ENCODE measurements around the gene SORBS1. TPM values are rescaled to one million over a fixed set of nuclear protein-coding genes. Genes with fewer than 3 reads are reported as not detected.

Gene SORBS1
- total and polyA plus RNA-seq, 2 experiments from 2014 or later: 17.0 to 40.2 TPM

- no peaks in the 10 kb centered on the region for H3K9me2 ChIP-seq (replicated peaks; ENCODE audit: insufficient read depth)
- TF ChIP-seq CTCF (IDR thresholded peaks at IDR 0.05; ENCODE audit: poor library complexity) (no peak), EZH2phosphoT487 (IDR thresholded peaks at IDR 0.05; ENCODE audit: low read depth, severe bottlenecking, unreplicated experiment) (no peak), EZH2 (IDR thresholded peaks at IDR 0.05; ENCODE audit: borderline replicate concordance) (no peak)
- no peaks in the 10 kb centered on the region for H3K79me2 ChIP-seq
- no peak overlapping the region for H3K4me3 ChIP-seq
- H3K4me2 ChIP-seq: no peak overlapping the region
- no peak overlapping the region for H3K27ac ChIP-seq
- no peaks in the 10 kb centered on the region for H4K20me1 ChIP-seq (ENCODE audit: insufficient read depth, poor library complexity, severe bottlenecking)
- 91% methylated on average over 3 of the region's 3 CpGs for WGBS (ENCODE audit: low lambda C conversion rate, missing lambda C conversion rate)
- H3K9me3 ChIP-seq (ENCODE audit: low read depth): no peaks in the 10 kb centered on the region
- H3K4me1 ChIP-seq (ENCODE audit: insufficient read depth): peaks cover 4% of the 10 kb centered on the region
- no peak for DNase-seq (ENCODE audit: low spot score)
- H3K36me3 ChIP-seq (replicated peaks; ENCODE audit: insufficient read depth, low read depth): no peaks in the 10 kb centered on the region
- H3K27me3 ChIP-seq: no peaks in the 10 kb centered on the region
- H2AFZ ChIP-seq: no peak overlapping the region
Observed at GRCh38 chr10:95421782-95422181, 139.4 kb downstream of the SORBS1 start.

- H3K27ac ChIP-seq: no peak overlapping the region
- TF ChIP-seq EZH2phosphoT487 (IDR thresholded peaks at IDR 0.05; ENCODE audit: low read depth, severe bottlenecking, unreplicated experiment) (no peak), CTCF (IDR thresholded peaks at IDR 0.05; ENCODE audit: poor library complexity) (no peak), EZH2 (IDR thresholded peaks at IDR 0.05; ENCODE audit: borderline replicate concordance) (no peak)
Observed at GRCh38 chr10:95419399-95419798, 141.8 kb downstream of the SORBS1 start.

GRCh38 chr10:95416973-95417372 lies 144.2 kb downstream of the SORBS1 start:
- no peak overlapping the region for H3K27ac ChIP-seq
- no peaks in the 10 kb centered on the region for H3K79me2 ChIP-seq
- no peak overlapping the region for H3K4me3 ChIP-seq
- 98% methylated on average over 7 of the region's 7 CpGs for WGBS (ENCODE audit: low lambda C conversion rate, missing lambda C conversion rate)
- no peaks in the 10 kb centered on the region for H3K27me3 ChIP-seq
- no peak overlapping the region for H2AFZ ChIP-seq
- no peak for DNase-seq (ENCODE audit: low spot score)
- H3K4me1 ChIP-seq (ENCODE audit: insufficient read depth): peaks cover 4% of the 10 kb centered on the region
- H3K36me3 ChIP-seq (replicated peaks; ENCODE audit: insufficient read depth, low read depth): no peaks in the 10 kb centered on the region
- no peaks in the 10 kb centered on the region for H3K9me3 ChIP-seq (ENCODE audit: low read depth)
- no peaks in the 10 kb centered on the region for H4K20me1 ChIP-seq (ENCODE audit: insufficient read depth, poor library complexity, severe bottlenecking)
- H3K9me2 ChIP-seq (replicated peaks; ENCODE audit: insufficient read depth): no peaks in the 10 kb centered on the region
- no peak overlapping the region for H3K4me2 ChIP-seq
- TF ChIP-seq EZH2 (IDR thresholded peaks at IDR 0.05; ENCODE audit: borderline replicate concordance) (no peak), CTCF (IDR thresholded peaks at IDR 0.05; ENCODE audit: poor library complexity) (no peak), EZH2phosphoT487 (IDR thresholded peaks at IDR 0.05; ENCODE audit: low read depth, severe bottlenecking, unreplicated experiment) (no peak)

More at GRCh38 chr10:95419399-95419798, 141.8 kb downstream of the SORBS1 start:
- DNase-seq (ENCODE audit: low spot score): no peak
- Histone ChIP-seq H3K4me2 (no peak overlapping the region), H3K79me2 (no peaks in the 10 kb centered on the region), H4K20me1 (ENCODE audit: insufficient read depth, poor library complexity, severe bottlenecking) (no peaks in the 10 kb centered on the region), H3K36me3 (replicated peaks; ENCODE audit: insufficient read depth, low read depth) (no peaks in the 10 kb centered on the region), H2AFZ (no peak overlapping the region), H3K4me3 (no peak overlapping the region), H3K4me1 (ENCODE audit: insufficient read depth) (peaks cover 4% of the 10 kb centered on the region), H3K27me3 (no peaks in the 10 kb centered on the region), H3K9me2 (replicated peaks; ENCODE audit: insufficient read depth) (no peaks in the 10 kb centered on the region), H3K9me3 (ENCODE audit: low read depth) (no peaks in the 10 kb centered on the region)
- WGBS (ENCODE audit: low lambda C conversion rate, missing lambda C conversion rate): 66% methylated on average over 3 of the region's 3 CpGs

GRCh38 chr10:95416270-95416669 lies 144.9 kb downstream of the SORBS1 start:
- Histone ChIP-seq H3K36me3 (replicated peaks; ENCODE audit: insufficient read depth, low read depth) (no peaks in the 10 kb centered on the region), H3K27ac (no peak overlapping the region), H4K20me1 (ENCODE audit: insufficient read depth, poor library complexity, severe bottlenecking) (no peaks in the 10 kb centered on the region), H3K79me2 (no peaks in the 10 kb centered on the region), H3K9me3 (ENCODE audit: low read depth) (no peaks in the 10 kb centered on the region), H3K4me1 (ENCODE audit: insufficient read depth) (peaks cover 4% of the 10 kb centered on the region), H3K4me2 (no peak overlapping the region), H2AFZ (no peak overlapping the region), H3K27me3 (no peaks in the 10 kb centered on the region), H3K9me2 (replicated peaks; ENCODE audit: insufficient read depth) (no peaks in the 10 kb centered on the region), H3K4me3 (no peak overlapping the region)
- no peak for TF ChIP-seq EZH2 (IDR thresholded peaks at IDR 0.05; ENCODE audit: borderline replicate concordance)
- TF ChIP-seq CTCF (IDR thresholded peaks at IDR 0.05; ENCODE audit: poor library complexity): no peak
- DNase-seq (ENCODE audit: low spot score): no peak
- 84% methylated on average over 4 of the region's 4 CpGs for WGBS (ENCODE audit: low lambda C conversion rate, missing lambda C conversion rate)

Measured in hepatocyte (in vitro differentiated cells).